C4-2B (cell line): ENCODE data around the gene SYS1.

ENCODE experiments used
- CTCF ChIP-seq: fragments of 450-650 bp; conservative IDR thresholded peaks from 2 replicates; pipeline ENCODE4 v1.5.1; 2017; ENCODE audit warnings: mild to moderate bottlenecking
- ZFX ChIP-seq: fragments of 450-650 bp; IDR thresholded peaks from 2 replicates; pipeline ENCODE4 v1.6.1; 2017

GRCh38 chr20:45340236-45340847, 22.6 kb upstream of the SYS1 start:
- TF ChIP-seq CTCF (no peak), ZFX (no peak)
